ENCODE results near the gene KPNA3.

The KPNA3 gene, protein sequence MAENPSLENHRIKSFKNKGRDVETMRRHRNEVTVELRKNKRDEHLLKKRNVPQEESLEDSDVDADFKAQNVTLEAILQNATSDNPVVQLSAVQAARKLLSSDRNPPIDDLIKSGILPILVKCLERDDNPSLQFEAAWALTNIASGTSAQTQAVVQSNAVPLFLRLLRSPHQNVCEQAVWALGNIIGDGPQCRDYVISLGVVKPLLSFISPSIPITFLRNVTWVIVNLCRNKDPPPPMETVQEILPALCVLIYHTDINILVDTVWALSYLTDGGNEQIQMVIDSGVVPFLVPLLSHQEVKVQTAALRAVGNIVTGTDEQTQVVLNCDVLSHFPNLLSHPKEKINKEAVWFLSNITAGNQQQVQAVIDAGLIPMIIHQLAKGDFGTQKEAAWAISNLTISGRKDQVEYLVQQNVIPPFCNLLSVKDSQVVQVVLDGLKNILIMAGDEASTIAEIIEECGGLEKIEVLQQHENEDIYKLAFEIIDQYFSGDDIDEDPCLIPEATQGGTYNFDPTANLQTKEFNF

DNA sequence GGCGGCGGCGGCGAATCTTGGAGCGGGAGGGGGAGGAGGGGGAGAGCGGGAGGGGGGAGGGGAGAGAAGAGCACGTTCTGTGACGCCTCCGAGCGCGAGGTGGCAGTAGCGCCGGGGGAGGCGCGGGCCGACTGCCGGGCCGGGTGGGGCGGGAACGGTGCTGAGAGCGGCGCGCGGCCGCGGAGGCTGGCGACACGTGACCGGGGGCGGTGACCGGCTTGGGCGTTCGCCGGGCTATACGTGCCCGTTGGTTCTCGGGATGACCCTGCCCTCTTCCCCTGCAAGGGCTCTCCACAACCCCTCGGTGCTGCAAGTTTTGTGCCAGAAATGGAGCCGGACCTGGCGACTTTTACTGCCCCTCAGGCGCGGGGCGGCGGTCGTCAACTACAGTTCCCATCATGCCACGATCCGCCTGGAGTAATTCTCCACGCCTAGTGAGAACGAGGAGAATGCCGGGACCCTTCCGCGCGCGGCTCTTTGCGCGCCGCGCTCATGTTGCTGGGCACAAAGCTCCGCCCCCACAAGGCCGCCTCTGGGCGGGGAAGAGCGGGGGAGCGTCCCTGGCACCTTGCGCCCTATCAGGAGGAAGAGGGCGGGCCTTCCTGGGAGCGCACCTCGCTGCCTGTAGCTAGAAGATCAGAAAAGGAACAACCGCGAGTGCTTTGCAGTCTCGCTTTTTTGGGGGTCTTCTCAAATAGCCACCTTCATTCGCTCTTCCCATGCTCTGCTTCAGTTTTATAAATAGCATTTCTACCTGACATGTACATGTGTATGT is at the start of gene KPNA3:
TSS of gene KPNA3 (minus strand) at position 133 of the 775 bp plus-strand sequence. CDS start 176 bp downstream, outside the sequence.
- Mint-ChIP-seq H3K27me3 (no peaks in the 10 kb centered on the region), H3K27ac (peak within 1 kb of the TSS; percentile 92), H3K9me3 (no peaks in the 10 kb centered on the region), H3K4me1 (peaks cover 36% of the 10 kb centered on the region), H3K36me3 (peaks cover 15% of the 10 kb centered on the region), H3K4me3 (peak within 1 kb of the TSS; percentile 94)
- ATAC-seq = peak; percentile 96

DNA sequence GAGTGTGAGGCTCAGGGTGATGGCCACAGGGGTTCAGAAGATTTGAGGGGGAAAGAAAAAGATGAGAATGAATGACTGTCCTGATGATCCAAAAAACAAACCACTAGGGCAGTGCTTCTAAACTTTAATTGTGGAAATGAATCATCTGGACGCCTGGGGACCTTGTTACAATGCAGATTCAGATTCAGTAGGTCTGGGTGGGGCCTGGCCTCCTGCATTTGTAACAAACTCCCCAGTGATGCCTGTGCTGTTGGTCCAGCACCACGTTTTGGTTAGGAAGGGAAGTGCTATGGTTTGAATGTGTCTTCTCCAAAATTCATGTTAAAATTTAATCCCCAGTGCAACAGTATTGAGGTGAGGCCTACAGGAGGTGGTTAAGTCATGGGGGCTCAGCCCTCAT is 49.5 kb upstream of the KPNA3 start:
- Mint-ChIP-seq H3K4me1 (no peaks in the 10 kb centered on the region), H3K9me3 (no peaks in the 10 kb centered on the region), H3K4me3 (no peak overlapping the region), H3K36me3 (no peaks in the 10 kb centered on the region), H3K27me3 (no peaks in the 10 kb centered on the region), H3K27ac (no peak overlapping the region)
- ATAC-seq = no peak

DNA sequence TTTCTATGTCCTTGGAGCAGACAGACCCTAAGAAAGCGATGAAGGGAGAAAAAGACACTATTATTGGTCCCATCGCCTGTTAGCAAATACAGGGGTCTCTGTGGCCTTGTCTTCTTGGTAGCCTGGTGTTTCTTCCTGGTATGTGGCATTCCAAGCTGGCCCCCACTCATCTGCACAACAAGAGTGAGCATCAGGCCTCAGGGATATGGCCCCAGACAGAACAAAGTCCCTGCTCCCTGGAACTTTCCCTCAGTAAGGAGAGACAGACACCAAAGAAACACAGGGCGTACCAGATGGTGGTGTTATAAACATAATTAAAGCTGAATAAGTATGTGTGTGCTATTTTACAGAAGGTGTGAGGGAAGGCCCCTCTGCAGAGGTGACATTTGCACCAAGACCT is 48.2 kb upstream of the KPNA3 start:
- Mint-ChIP-seq H3K27ac (no peak overlapping the region), H3K4me1 (no peaks in the 10 kb centered on the region), H3K36me3 (no peaks in the 10 kb centered on the region), H3K27me3 (no peaks in the 10 kb centered on the region), H3K4me3 (no peak overlapping the region), H3K9me3 (no peaks in the 10 kb centered on the region)
- ATAC-seq = no peak

DNA sequence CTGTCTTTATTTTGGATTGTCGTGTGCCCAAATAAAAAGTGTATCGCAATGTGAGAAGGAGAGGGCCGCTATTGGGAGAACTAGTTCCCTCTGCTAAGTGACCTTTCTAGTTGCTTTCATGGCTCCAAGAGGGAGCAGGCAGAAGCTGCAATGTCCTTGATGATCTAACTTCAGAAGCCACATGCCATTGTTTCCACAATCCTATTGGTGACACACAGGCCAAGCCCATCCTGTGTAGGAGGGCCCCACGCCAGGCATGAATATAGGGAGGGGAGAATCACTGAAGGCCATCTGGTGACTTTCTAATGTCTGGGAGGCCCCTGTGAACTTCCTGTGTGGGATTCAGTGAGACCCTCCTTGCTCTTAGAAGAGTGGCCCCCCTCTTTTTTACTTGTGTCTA is 47.8 kb upstream of the KPNA3 start:
- no peak overlapping the region for H3K4me3 Mint-ChIP-seq
- H3K4me1 Mint-ChIP-seq = no peaks in the 10 kb centered on the region
- no peak overlapping the region for H3K27ac Mint-ChIP-seq
- H3K36me3 Mint-ChIP-seq = no peaks in the 10 kb centered on the region
- no peaks in the 10 kb centered on the region for H3K9me3 Mint-ChIP-seq
- ATAC-seq = no peak
- no peaks in the 10 kb centered on the region for H3K27me3 Mint-ChIP-seq

DNA sequence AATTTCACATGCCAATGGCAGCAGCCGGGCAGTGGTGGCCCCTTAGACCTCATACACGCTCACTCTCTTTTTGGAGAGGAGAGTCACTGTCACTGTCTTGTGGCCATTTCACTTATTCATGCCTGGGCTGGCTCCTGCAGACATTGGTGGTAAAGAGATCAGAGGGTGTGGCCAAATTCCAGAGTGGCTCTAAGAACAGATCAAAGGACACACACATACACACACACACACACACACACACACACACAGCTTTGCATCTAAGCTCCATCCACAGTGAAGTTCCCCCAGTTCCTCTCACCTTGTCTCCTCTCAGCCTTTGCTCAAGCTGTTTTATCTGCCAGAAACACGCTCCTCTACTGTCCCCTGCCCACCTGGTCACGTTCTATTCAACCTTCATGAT is 46.5 kb upstream of the KPNA3 start:
- no peaks in the 10 kb centered on the region for H3K4me1 Mint-ChIP-seq
- H3K4me3 Mint-ChIP-seq = no peak overlapping the region
- H3K36me3 Mint-ChIP-seq = no peaks in the 10 kb centered on the region
- no peaks in the 10 kb centered on the region for H3K27me3 Mint-ChIP-seq
- ATAC-seq = no peak
- H3K9me3 Mint-ChIP-seq = no peaks in the 10 kb centered on the region
- H3K27ac Mint-ChIP-seq = no peak overlapping the region

DNA sequence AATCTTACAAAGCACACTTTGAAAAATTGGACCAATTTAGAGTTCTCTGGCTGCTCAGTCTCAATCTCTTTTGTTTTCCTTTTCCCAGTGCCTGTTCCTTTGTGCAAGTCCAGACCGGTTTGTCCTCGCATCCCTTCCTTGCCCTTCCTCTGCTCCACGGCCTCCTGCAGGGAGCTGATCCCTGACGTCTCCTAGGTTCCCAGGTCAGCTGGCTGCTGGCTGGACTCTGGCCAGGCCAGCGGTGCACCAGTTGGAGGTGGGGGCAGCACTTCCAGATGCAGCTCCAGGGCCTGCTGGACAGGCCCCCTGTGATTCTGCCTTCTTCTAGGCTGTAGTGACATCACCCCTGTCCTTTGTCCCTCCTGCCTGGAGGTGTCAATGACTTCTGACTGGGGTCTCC is 44.0 kb upstream of the KPNA3 start:
- no peak for ATAC-seq

DNA sequence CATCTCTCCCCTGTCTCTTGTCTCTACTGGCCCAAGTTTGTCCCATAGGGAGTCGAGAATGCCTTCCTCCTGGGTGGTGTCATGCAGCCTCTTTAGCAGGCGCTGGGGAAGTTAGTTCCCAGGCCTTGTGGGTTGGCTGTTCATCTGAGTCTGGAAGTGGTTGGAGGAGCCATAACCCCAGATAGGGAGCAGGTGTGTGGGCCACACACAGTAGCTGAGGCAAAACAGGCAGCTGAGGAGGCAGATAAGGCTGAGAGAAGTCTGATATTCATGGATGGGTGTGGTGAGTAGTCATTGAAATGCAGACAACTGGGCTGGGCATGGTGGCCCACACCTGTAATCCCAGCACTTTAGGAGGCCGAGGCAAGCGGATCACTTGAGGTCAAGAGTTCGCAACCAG is 40.9 kb upstream of the KPNA3 start:
- no peak overlapping the region for H3K27ac Mint-ChIP-seq
- peaks cover 8% of the 10 kb centered on the region for H3K4me1 Mint-ChIP-seq
- no peak overlapping the region for H3K4me3 Mint-ChIP-seq
- H3K36me3 Mint-ChIP-seq = no peaks in the 10 kb centered on the region
- H3K27me3 Mint-ChIP-seq = no peaks in the 10 kb centered on the region
- ATAC-seq = no peak
- peaks cover 10% of the 10 kb centered on the region for H3K9me3 Mint-ChIP-seq

More for the DNA sequence above, 44.0 kb upstream of the KPNA3 start:
- no peaks in the 10 kb centered on the region for H3K36me3 Mint-ChIP-seq
- H3K27ac Mint-ChIP-seq = no peak overlapping the region
- no peak overlapping the region for H3K4me3 Mint-ChIP-seq
- peaks cover 3% of the 10 kb centered on the region for H3K9me3 Mint-ChIP-seq
- no peaks in the 10 kb centered on the region for H3K4me1 Mint-ChIP-seq
- H3K27me3 Mint-ChIP-seq = no peaks in the 10 kb centered on the region

DNA sequence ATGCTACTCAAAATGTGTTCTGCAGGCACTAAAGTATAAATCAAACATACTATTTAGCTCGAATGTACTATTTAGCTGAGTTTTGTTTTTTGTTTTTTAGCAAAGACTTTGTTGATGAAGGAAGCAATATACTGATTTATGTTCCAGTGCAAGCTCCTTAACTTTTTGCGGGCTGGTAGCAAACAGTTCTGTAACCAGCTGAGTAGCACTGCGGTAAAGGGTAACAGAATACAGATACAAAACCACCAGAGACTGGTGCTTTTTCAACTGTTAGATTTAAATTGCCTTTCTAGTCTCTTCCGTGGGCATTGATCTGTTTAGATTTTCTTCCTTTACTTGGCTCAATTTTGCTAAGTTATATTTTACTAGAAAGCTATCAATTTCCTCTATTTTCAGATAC is 39.0 kb upstream of the KPNA3 start:
- no peaks in the 10 kb centered on the region for H3K27me3 Mint-ChIP-seq
- H3K4me1 Mint-ChIP-seq = peaks cover 8% of the 10 kb centered on the region
- no peak overlapping the region for H3K27ac Mint-ChIP-seq
- H3K9me3 Mint-ChIP-seq = peaks cover 10% of the 10 kb centered on the region
- no peak overlapping the region for H3K4me3 Mint-ChIP-seq
- H3K36me3 Mint-ChIP-seq = no peaks in the 10 kb centered on the region
- ATAC-seq = no peak

DNA sequence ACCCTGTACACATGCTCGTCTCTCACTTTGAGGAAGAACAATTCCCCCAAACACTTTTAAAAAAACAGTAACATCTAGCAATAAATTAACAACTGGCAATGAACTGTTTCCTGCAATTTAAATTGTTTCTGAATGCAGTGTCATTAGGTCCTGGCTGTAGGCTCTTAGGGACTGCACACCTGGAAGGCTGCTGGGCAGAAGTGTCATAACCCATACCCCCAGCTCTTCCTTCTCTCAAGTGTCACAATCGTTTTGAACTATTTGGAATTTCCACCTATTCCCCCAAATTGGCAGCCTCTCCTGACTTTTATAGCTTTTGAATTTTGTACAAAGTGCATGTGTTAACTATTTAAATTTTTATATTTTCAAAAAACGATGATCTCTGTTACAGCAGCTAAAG is 38.2 kb upstream of the KPNA3 start:
- Mint-ChIP-seq H3K36me3 (no peaks in the 10 kb centered on the region), H3K27me3 (peaks cover 4% of the 10 kb centered on the region), H3K4me3 (no peak overlapping the region), H3K4me1 (peaks cover 8% of the 10 kb centered on the region), H3K9me3 (peaks cover 10% of the 10 kb centered on the region), H3K27ac (no peak overlapping the region)
- no peak for ATAC-seq

DNA sequence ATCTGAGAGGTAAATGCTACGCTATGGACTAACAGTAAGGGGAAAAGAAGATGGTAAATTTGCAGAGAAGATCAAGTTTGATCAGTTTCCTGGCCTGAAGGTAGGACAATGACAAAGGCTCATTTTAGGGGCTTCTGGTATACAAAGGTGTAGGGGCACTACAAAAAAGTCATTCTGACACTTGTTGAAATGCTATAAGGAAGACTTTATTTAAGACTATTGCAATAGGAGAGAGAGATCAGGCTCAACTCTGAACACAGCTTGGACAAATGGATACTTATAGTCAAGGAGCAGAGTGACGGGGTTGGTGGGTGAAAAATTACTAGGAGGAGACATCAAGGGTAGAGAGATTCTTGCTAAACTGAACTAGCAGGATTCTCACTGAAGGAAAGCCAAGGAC is 37.2 kb upstream of the KPNA3 start:
- Mint-ChIP-seq H3K9me3 (peaks cover 10% of the 10 kb centered on the region), H3K4me3 (no peak overlapping the region), H3K27ac (no peak overlapping the region), H3K27me3 (peaks cover 12% of the 10 kb centered on the region), H3K4me1 (peaks cover 8% of the 10 kb centered on the region), H3K36me3 (no peaks in the 10 kb centered on the region)
- ATAC-seq = no peak

DNA sequence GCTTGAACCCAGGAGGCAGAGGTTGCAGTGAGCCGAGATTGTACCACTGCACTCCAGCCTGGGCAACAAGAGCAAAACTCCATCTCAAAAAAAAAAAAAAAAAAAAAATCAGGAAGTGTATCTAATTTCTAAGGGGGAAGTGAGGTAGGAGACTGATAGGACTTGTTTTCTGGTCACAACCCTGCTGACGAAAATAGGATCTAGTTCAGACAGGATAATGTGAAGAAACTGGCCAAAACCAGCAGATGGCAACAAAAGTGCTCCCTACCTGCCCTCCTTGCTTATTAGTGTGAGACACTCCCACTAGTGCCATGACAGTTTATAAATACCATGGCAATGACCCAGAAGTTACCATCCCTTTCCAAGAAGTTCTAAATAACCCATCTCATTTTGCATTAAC is 36.0 kb upstream of the KPNA3 start:
- Mint-ChIP-seq H3K27ac (no peak overlapping the region), H3K9me3 (peaks cover 10% of the 10 kb centered on the region), H3K4me1 (peaks cover 8% of the 10 kb centered on the region), H3K4me3 (no peak overlapping the region), H3K27me3 (peaks cover 24% of the 10 kb centered on the region), H3K36me3 (no peaks in the 10 kb centered on the region)
- ATAC-seq = no peak

DNA sequence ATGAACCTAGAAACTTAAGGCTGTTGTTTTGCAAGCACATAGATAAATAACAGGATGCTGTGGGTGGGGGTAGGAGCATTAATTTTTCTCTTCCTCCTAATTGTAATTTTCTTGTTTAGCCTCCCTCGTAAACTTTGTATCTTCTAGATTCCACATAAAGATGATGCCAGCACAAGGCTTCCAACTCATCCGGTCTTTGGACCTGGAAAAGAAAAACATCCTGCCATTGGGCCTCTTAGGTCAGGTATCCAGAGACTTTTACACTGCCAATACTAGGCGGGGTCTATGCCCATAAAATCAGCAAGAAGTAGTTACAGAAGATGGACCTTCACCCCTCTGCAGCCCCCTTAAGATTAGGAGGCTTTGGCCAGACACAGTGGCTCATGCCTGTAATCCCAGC is 35.4 kb upstream of the KPNA3 start:
- Mint-ChIP-seq H3K27ac (no peak overlapping the region), H3K9me3 (peaks cover 10% of the 10 kb centered on the region), H3K4me1 (peaks cover 8% of the 10 kb centered on the region), H3K36me3 (no peaks in the 10 kb centered on the region), H3K27me3 (peaks cover 30% of the 10 kb centered on the region), H3K4me3 (no peak overlapping the region)
- no peak for ATAC-seq

DNA sequence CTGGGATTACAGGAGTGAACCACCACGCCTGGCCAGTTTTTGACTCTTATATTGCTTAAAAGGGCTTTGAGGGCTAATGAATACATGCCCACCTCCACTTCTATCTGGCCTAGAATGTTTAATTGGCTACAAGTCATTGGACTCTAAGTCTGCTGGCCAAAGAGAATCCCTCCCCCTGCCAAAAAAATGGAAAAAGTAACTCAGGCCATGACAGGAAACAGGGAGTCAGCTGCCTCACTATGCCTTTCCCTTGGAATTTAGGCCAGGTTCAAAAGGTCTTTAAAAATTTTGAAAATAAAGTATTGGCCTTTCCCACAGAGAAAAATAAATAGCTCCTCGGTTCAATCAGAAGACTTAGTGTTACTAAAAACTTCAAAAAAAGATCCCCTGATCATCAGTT is 34.9 kb upstream of the KPNA3 start:
- peaks cover 33% of the 10 kb centered on the region for H3K27me3 Mint-ChIP-seq
- no peak overlapping the region for H3K27ac Mint-ChIP-seq
- peaks cover 8% of the 10 kb centered on the region for H3K9me3 Mint-ChIP-seq
- H3K4me3 Mint-ChIP-seq = no peak overlapping the region
- peaks cover 8% of the 10 kb centered on the region for H3K4me1 Mint-ChIP-seq
- H3K36me3 Mint-ChIP-seq = no peaks in the 10 kb centered on the region
- ATAC-seq = no peak

DNA sequence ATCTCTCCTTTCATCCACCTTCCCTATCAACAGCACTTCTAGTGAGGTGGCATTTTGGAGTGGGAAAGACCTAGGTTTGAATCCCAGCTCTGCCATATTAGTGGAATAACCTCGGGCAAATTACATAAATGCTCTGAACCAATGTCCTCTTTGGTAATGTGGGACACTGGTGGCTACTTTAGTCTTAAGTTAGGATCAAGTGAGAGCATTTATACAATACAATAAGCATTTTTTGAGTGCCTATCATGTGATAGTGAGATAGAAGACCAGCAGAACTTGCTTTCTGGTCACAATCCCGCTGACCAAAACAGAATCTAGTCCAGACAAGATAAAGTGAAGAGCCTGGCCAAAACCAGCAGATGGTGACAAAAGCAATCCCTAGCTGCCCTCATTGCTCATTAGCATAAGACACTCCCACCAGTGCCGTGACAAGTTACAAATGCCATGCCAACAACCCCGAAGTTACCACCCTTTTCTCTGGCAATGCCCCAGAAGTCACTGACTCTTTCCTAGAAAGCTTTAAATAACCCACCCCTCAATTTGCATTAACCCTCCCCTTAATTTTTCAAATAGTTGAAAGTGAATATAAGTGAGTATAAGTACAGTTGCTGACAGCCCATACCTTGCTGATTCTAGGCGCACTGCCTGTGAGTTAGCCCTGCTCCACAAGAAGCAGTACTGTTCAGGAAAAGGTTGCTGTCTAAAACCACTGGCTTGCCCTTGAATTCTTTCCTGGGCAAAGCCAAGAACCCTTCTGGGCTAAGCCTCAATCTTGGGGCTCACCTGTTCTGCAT is 28.9 kb upstream of the KPNA3 start:
- Mint-ChIP-seq H3K27me3 (peaks cover 58% of the 10 kb centered on the region), H3K36me3 (no peaks in the 10 kb centered on the region), H3K27ac (no peak overlapping the region), H3K9me3 (no peaks in the 10 kb centered on the region), H3K4me1 (no peaks in the 10 kb centered on the region), H3K4me3 (no peak overlapping the region)
- no peak for ATAC-seq

DNA sequence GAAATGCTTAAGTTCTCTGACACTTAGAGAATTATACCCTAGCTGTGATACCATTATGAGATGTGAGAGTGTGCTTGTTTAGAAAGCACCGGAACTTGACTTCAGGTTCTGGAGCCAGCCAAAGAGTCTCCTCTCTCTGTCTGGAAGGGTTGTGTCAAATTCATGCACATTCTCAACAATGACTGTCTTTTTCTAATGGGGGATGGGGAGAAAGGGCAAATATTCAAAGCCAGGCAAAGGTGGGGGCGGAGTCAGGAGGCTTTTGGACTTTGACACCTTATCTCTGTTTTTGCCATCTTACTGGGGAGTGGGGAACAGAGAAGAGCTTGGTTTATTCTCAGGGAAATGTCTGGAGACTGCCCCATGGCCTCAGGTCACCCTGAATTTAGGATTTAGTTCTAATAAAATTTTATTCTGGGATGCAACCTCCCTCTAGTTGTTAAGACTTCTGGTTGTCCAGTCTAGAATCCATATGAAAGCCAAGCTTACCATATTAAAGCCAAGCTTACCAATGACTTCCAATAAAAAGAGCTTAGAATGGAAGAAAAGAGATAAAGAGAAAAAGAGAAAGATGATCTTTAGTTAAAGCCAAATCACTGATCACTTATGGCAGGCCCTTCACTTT is 28.2 kb upstream of the KPNA3 start:
- no peak overlapping the region for H3K27ac Mint-ChIP-seq
- H3K4me1 Mint-ChIP-seq = no peaks in the 10 kb centered on the region
- H3K27me3 Mint-ChIP-seq = peaks cover 61% of the 10 kb centered on the region
- H3K4me3 Mint-ChIP-seq = no peak overlapping the region
- no peaks in the 10 kb centered on the region for H3K9me3 Mint-ChIP-seq
- H3K36me3 Mint-ChIP-seq = no peaks in the 10 kb centered on the region
- ATAC-seq = no peak
